ENCODE results near the gene SH3PXD2B.
"Not testable (repeated sequence)": the region's sequence is repeated elsewhere in the genome, so short reads cannot be mapped to it uniquely, and the experiment has no call there.

SH3PXD2B gene

GRCh38 chr5:172288465-172288864, 165.9 kb downstream of the SH3PXD2B start:
- DNase-seq = no peak

GRCh38 chr5:172287140-172287539, 167.2 kb downstream of the SH3PXD2B start:
- DNase-seq = not testable (repeated sequence)

DNA sequence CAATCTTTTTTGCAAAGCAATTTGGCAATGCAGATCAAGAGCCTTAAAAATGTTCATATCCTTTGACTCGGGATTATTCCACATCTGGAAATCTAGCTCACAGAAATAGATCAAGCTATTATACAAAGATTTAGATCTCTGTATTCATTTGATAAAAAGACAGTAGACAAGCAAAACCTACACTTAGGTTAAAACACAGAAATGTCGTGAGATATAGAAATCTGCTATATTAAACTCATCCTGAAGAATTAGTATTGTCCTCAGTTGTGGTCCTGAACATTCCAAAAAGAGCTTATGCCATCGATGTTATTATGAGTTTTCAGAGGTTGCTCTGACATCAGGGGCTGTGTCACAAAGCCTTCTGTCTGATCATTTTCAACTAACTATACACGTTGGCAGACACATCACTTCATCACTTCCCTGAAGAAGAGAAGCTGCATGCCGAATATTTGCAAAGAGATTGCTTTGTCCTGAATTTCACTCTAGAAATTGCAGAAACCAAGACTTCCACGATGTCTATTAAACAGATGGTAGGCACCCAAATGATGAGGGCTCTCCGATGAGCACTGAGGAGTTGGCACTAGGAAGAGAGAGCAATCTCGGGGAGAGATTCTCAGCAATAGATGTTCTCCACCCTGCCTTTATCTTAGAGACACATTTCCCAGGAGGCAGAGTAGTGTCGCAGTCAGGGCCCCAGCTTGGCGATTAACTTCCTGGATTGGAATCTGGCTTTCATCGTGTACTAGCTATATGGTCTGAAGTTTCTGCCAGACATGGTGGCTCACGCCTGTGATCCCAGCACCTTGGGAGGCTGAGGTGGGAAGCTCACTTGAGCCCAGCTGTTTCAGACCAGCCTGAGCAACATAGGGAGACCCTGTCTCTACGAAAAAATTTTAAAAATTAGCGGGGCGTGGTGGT, 168.8 kb downstream of the SH3PXD2B start:
- DNase-seq = no peak

GRCh38 chr5:172284611-172284980, 169.7 kb downstream of the SH3PXD2B start:
- peak; percentile 6 for DNase-seq

DNA sequence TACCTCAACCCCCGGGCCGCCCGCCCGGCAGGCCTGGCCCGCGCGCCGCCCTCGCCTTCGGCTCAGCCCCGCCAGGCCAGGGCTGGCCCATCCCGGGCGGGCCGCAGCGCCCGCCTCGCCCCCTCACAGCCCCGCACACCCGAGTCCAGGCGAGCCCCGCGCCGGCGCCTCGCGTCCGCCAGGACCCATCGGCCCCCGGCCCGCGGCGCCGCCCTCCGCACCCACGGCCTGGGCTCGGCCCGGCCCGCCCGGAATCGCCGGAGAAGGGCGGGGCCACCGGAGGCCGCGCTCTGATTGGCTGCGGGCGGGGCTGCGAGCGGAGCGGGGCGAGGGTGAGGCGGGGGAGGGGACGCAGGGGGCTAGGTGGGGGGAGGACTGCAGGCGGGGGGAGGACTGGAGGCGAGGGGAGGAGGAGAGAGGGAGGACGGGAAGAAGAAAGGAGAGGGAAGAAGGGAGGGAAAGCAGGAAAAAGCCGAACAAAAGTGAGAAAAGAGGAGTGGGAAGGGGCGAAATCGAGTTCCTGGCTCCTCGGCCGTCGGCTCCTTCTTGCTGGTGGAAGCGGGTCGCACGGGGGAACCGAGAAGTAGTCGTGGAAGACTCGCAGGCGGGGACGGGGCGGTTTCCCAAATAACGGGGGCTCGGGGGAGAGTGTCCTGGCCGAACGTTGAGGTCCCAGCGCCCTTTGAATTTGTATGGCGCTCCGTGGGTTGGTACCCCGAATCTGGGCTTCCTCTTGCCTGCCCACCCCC, 170.3 kb downstream of the SH3PXD2B start:
- peak; percentile 75 for DNase-seq

GRCh38 chr5:172283020-172283861, 171.1 kb downstream of the SH3PXD2B start, which contains the start of gene UBTD2:
Gene UBTD2 (minus strand): TSS chr5:172283764. CDS start chr5:172283665, 99 bp downstream.
- DNase-seq = peak; percentile 71

DNA sequence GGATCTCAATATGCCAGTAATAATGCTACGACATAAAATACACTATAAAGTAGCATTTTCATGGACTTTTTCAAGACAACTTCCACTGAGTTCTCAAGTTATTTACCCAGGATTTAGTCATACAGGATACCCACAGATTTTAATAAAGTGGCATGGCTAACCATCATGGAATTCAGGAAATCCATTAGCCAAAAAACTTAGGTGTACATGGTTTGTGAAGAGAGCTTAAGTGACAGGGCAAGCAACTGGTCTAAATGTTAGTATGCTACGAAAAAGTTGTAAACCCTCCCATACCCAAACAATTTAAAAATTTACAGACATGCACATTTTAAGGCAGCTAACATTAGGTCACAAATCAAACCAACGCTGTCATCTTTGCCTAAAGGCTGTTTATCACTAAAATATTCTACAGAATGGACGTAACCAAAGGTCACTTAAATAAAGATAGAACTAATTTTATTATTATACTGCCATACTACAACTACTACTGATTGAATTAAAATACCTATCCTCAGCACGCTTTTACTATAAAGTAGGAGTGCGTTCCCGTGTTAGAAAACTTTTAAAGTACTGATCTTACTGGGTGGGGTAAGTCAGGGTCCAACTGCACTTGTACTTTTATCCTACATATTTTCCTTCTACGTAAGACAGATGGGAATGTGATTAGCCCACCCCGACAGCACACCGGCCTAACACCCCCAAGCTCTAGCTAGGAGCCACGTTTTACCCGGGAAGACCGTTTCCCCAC, 171.9 kb downstream of the SH3PXD2B start:
- DNase-seq = peak; percentile 22

- DNase-seq = no peak
Observed at GRCh38 chr5:172281346-172281745, 173.0 kb downstream of the SH3PXD2B start.

DNA sequence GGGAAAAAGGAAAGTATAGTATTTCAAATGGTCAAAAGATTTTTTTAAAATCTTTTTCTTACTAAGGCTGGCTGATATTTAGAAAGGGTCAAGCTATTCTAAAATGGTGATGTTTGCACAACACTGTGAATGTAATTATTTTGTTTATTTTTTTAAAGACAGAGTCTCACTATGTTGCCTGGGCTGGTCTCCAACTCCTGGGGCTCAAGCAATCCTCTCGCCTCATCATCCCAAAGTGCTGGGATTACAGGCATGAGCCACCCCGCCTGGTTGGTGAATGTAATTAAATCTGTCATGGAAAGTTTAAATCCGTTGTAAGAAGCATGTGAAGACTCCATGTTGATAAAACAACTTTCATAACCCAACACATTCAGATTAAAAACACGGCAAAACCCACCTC, 173.4 kb downstream of the SH3PXD2B start:
- DNase-seq = no peak

GRCh38 chr5:172280317-172280716, 174.0 kb downstream of the SH3PXD2B start:
- no peak for DNase-seq

DNA sequence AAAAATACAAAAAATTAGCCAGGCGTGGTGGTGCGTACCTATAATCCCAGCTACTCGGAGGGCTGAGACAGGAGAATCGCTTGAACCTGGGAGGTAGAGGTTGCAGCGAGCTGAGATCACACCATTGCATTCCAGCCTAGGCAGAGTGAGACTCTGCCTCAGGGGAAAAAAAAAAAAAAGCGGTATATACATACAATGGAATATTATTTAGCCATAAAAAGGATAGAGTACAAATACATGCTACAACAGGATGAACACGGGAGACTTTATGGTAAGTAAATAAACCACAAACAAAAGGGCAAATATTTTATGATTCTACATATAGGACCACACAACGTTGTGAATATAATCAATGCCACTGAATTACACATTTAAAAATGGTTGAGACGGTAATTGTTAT, 176.0 kb downstream of the SH3PXD2B start:
- DNase-seq = no peak

DNA sequence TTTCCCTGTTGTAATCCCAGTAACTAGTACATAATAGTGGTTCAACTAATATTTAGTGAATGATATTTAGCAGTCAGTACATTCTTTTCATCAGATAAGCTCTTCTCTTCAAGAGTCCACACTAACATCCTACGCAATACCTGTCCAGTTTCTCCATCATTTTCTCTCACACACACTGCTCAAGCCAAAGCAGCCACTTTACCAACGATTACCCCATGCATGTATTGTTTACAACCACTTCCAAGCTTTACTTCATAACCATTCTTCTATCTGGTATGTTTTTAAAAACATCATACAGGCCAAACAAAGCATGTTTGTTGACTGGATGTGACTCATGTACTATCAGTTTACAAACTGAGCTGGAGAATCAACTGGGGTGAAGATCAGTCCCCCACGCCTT, 178.1 kb downstream of the SH3PXD2B start:
- peak; percentile 12 for DNase-seq

Data from NCI-H226 (cell line).